ENCODE results near the gene MARCHF3.
"Not testable (repeated sequence)": the region's sequence is repeated elsewhere in the genome, so short reads cannot be mapped to it uniquely, and the experiment has no call there.

The MARCHF3 gene, protein sequence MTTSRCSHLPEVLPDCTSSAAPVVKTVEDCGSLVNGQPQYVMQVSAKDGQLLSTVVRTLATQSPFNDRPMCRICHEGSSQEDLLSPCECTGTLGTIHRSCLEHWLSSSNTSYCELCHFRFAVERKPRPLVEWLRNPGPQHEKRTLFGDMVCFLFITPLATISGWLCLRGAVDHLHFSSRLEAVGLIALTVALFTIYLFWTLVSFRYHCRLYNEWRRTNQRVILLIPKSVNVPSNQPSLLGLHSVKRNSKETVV

DNA sequence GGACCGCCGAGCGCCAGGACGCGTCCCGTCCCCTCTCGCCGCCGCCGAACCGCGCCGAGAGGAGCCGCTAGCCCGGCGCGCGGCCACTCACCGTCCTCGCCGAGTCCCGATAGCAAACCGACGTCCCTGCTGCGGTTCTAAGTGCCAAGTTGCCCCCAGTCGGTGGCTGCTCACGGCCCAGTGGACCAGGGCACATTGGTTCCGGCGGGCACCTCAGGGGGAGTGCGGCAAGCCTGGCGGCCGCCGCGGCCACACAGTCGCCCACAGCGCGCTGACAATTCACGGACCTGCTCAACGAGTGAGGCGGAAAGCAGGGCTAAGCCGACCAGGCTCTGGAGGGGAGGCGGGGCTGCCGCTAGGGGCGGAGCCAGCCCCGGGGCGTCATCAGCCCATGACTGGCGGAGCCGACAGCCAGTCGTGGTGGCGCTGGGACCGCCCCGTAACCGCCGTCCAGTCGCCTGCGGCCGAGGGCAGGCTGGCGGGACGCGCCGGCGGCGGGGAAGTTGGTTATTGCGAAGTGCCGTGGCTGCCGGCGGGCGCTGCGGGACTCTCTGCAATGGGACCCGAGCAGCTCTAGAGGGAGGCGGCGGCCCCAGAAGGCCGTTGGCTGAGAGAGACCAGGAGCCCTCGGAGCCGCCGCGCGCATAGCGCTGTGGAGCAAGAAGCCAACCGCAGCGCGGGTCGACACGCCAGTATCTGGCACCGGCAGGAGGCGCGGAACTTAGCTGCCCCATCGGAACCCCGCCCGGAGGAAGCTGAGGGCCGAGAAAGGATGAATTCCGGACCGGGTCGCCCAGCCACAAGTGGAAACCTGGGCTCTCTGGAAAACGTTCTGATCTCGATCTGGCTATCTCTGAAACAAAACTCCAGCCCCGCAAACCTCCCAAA lies at the start of gene MARCHF3:
TSS of gene MARCHF3 (minus strand) at position 300 of the 888 bp plus-strand sequence. CDS start 112,387 bp downstream, outside the sequence.
- peak; percentile 99 for DNase-seq (ENCODE audit: low spot score)

GRCh38 chr5:127079994-127080491 lies 49.7 kb upstream of the MARCHF3 start:
- no peak for DNase-seq (ENCODE audit: low spot score)

GRCh38 chr5:127077366-127077765 lies 47.0 kb upstream of the MARCHF3 start:
- no peak for DNase-seq (ENCODE audit: low spot score)

GRCh38 chr5:127076315-127077129 lies 46.2 kb upstream of the MARCHF3 start:
- no peak for DNase-seq (ENCODE audit: low spot score)

DNA sequence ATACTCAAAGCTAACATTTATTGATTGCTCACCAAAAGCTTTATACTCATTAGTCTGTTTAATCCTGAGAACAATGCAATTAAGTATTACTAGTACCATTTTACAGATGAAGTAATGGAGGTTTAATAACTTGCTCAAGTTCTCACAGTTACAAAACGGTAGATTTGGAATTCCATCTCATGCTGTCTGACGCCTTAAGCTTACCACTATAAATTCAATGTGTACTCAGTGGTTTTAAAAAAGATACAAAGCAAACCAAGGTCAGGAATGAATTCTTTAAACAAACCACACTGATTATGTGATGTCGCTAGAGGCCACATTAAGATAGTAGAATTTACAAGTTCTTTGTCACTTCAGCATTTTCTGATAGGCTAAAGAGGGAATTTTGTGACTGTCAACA lies 44.1 kb upstream of the MARCHF3 start:
- no peak for DNase-seq (ENCODE audit: low spot score)

DNA sequence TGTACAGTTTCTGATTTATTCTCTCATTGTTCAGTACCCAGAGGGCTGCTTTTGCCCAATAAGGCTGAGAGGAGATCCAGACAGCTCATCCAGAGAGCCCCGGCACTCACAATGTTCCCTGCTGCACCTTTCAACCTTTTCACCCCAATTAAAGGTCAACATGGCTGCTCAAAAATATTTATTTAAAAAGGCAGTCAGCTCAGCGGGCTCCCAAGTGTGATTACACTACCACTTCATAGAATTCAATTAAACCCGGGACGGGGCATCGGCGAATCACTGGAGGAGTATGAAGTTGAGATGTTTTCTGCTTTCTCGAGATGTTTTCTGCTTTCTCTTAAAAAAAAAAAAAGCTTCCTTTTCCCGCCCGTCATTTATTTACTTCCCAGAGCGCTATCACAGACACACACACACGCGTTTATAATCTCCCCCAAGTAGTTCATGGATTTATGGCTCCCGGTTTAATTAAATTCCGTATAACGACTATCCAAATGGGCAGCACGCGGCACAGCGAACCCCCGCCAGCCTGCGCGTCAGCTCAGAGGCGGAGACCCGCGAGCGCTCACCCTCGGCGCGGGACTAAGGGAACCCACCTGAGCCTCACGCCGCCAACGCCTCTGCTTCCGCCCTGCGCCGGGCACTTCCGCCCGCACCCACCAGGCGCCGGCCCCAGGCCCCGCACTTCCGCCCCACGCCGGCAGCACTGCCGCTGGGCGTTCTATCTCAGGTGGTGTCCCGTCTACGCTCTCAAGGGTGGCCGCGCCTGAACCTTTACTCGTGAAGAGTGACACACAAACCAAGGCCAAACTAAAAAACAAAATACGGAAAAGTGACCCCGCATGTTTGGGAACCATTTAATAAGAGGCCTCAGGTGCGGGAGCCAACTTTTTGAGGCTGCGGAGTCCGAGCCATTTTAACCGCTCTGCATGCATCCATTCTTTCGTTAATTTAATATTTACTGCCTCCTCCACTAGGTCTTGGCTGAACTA lies 42.8 kb upstream of the MARCHF3 start, which contains the start of gene C5orf63:
TSS of gene C5orf63 (minus strand) at position 642 of the 986 bp plus-strand sequence. CDS start 14,507 bp downstream, outside the sequence.
- peak; percentile 71 for DNase-seq (ENCODE audit: low spot score)

DNA sequence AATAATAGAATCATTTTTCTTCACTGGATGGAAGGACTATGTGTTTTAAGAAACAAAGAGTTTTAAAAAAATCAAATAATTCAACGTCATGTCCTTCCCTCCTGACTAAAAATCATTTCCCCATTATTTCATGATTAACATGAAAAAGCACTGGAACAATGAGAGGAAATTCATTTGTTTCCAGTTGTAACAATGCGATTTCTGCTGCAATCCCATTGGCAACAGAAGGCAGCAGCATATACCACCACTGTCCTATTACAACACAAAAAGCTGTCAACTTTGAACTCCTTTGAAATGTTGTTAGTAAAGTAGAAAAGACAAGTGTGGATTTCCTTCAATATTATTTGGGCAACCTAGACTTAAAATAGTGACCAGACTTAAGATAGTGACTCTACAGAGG lies 39.9 kb upstream of the MARCHF3 start:
- no peak for DNase-seq (ENCODE audit: low spot score)

GRCh38 chr5:127068493-127069214 lies 38.3 kb upstream of the MARCHF3 start:
- DNase-seq (ENCODE audit: low spot score), result no peak

DNA sequence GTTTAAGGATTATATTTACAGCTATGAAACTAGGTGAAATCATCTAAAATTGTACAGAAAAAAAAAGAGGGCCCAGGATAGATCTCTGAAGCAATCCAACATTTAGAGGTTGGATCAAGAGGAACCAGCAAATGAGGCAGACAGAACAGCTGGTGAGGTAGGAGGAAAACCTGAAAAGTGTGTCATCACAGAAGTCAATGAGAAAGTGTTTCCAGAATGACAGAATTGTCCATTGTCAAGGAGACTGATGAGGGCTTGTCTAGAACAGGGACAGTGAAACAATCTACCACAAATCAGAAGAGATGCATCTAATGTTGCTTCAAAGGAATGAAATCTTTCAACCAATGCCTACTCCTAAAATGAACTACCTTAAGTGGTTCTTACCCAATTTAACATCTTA lies 36.4 kb upstream of the MARCHF3 start:
- no peak for DNase-seq (ENCODE audit: low spot score)

GRCh38 chr5:127064253-127064840 lies 34.0 kb upstream of the MARCHF3 start:
- DNase-seq (ENCODE audit: low spot score), result no peak

- no peak for DNase-seq (ENCODE audit: low spot score)
These were observed 33.0 kb upstream of the MARCHF3 start for GRCh38 chr5:127063257-127063913.

DNA sequence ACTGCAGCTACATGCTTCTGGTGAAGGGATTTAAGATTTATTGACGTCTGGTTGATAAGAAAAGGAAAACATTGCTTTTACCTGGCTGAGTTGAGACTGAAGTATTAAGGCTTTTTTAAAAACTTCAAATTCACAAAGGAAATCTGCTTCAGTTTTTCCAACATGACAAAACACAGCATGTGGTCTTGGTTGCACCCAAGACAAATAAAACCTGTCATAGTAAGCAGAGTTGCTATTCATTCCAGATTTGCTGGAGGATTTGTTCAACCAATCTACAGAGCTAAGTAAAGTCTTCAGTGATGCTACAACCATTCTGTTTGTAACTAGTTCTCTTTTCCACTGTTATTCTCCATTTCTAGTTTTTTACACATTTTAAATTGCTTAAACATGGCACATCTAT lies 31.6 kb upstream of the MARCHF3 start:
- DNase-seq (ENCODE audit: low spot score), result no peak

GRCh38 chr5:127061537-127061936 lies 31.2 kb upstream of the MARCHF3 start:
- no peak for DNase-seq (ENCODE audit: low spot score)

- peak; percentile 23 for DNase-seq (ENCODE audit: low spot score)
These were observed 30.2 kb upstream of the MARCHF3 start for GRCh38 chr5:127060470-127060985.

- no peak for DNase-seq (ENCODE audit: low spot score)
These were observed 26.5 kb upstream of the MARCHF3 start for GRCh38 chr5:127056896-127057295.

DNA sequence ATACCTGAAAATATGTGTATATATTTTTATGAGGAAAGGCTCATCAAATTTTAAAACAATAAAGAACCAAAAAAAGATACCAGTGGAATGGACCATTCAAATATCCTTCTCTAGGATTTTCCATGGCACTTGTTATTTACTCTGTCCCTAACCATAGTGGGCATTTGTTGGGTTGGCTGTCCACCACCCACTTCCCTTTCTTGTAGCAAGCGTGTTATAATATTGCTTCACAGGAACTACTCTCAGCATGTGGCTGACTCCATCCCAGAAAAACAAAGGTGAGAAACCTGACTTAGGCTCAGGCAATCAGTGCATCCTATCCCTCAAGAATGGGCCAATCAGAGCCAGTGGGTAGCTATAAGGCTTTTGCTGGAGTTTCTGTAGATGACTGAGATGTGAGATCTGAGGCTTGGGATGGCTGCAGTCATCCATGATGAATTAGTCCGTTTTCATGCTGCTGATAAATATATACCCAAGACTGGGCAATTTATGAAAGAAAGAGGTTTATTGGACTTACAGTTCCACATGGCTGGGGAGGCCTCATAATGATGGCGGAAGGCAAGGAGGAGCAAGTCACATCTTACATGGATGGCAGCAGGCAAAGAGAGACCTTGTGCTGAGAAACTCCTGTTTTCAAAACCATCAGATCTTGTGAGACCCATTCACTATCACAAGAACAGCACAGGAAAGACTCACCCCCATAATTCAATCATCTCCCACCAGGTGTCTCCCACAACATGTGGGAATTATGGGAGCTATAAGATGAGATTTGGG lies 25.7 kb upstream of the MARCHF3 start:
- no peak for DNase-seq (ENCODE audit: low spot score)

DNA sequence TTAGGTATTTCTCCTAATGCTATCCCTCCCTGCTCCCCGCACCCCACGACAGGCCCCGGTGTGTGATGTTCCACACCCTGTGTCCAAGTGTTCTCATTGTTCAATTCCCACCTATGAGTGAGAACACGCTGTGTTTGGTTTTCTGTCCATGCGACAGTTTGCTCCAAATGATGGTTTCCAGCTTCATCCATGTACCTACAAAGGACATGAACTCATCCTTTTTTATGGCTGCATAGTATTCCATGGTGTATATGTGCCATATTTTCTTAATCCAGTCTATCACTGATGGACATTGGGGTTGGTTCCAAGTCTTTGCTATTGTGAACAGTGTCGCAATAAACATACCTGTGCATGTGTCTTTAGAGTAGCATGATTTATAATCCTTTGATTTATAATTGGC lies 23.2 kb upstream of the MARCHF3 start:
- DNase-seq (ENCODE audit: low spot score), result not testable (repeated sequence)

DNA sequence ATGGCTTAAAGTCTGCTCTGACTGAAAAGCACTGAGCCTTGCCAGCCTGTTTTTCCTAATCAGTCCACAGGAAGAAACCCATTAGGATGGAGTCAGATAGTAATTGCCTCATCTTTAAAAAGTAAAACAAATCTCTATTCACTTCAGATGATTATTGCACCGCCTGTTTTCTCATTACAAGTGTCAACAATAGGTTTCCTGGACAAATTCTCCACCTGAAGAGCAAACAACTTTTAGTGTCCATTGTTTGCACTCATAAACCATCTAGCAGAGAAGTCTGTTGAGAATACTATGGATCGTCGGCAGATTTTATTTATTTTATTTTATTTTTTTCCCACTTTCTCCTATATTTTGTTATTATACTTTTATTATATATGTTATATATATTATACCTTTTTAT lies 22.7 kb upstream of the MARCHF3 start:
- DNase-seq (ENCODE audit: low spot score), result no peak
